Measurements from ENCODE around the gene CDHR3. TPM values are rescaled to one million over a fixed set of nuclear protein-coding genes. Genes with fewer than 3 reads are reported as not detected.

CDHR3 gene
- total RNA-seq, 1 donor from 2014 or later: 0.75 TPM

- peaks cover 1% of the 10 kb centered on the region for H3K36me3 Mint-ChIP-seq (ENCODE audit: low read depth)
- H3K4me1 Mint-ChIP-seq: peaks cover 95% of the 10 kb centered on the region
- TF ChIP-seq, protein P1, sequence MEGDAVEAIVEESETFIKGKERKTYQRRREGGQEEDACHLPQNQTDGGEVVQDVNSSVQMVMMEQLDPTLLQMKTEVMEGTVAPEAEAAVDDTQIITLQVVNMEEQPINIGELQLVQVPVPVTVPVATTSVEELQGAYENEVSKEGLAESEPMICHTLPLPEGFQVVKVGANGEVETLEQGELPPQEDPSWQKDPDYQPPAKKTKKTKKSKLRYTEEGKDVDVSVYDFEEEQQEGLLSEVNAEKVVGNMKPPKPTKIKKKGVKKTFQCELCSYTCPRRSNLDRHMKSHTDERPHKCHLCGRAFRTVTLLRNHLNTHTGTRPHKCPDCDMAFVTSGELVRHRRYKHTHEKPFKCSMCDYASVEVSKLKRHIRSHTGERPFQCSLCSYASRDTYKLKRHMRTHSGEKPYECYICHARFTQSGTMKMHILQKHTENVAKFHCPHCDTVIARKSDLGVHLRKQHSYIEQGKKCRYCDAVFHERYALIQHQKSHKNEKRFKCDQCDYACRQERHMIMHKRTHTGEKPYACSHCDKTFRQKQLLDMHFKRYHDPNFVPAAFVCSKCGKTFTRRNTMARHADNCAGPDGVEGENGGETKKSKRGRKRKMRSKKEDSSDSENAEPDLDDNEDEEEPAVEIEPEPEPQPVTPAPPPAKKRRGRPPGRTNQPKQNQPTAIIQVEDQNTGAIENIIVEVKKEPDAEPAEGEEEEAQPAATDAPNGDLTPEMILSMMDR (IDR thresholded peaks at IDR 0.05): no peak
- DNase-seq (no peak), ATAC-seq (ENCODE audit: low read depth) (no peak)
- intact Hi-C loops (cut with micrococcal nuclease): no loop called here
- POLR2A ChIA-PET: interaction anchor here (2.2 to 12.3 kb wide), 5 partner anchors 9 to 48 kb away, joined by 7 to 402 read pairs (median 199); partner anchors contain the start of gene SYPL1
- peak overlapping the region; percentile 98 for H3K27ac Mint-ChIP-seq
- no peaks in the 10 kb centered on the region for H3K9me3 Mint-ChIP-seq
- H3K27me3 Mint-ChIP-seq: no peaks in the 10 kb centered on the region
- H3K4me3 Mint-ChIP-seq: no peak overlapping the region
- CTCF ChIA-PET: interaction anchor here (1.2 to 14.1 kb wide), 3 partner anchors 9 to 25 kb away, joined by 3 to 152 read pairs (median 5); no protein-coding TSS in a partner anchor
Observed at GRCh38 chr7:106068986-106069385, 105.9 kb downstream of the CDHR3 start.

DNA sequence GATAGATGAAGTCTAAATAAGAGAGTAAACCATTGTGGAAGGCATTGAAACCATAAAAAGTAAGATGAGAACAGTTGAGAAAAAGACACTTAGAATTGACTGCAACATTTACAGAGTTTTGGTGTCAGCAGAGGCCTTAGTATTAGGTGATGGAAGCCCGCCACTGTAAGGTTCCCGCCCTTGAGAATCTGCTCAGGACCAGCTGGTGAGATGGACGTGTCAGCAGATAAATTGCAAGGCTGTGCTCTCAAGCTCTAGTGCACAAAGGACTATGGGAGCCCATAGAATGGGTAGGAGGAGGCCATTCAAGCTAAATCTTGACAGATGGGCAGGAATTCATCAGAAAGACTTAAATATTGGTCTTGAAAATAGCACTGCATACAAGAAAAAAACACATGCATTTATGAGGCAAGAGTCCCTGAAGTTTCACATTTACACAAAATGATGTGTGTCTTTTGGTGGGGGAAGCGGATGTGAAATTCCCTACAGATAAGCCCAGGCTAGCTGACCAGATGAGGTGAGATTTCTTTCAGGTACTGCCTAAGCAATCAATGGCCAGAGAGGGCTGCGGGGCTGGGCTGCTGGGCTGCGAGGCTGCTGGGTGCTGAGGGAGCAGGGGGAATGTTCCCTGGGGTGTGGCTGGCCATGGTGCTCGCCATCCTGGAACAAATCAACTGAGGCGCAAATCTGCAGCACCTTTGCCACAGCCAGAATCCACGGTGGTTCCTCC, 106.6 kb downstream of the CDHR3 start:
- ATAC-seq (ENCODE audit: low read depth) (no peak), DNase-seq (no peak)
- Mint-ChIP-seq H3K9me3 (no peaks in the 10 kb centered on the region), H3K4me3 (peak overlapping the region; percentile 2), H3K27me3 (no peaks in the 10 kb centered on the region), H3K4me1 (peaks cover 95% of the 10 kb centered on the region), H3K27ac (peak overlapping the region; percentile 98), H3K36me3 (ENCODE audit: low read depth) (no peaks in the 10 kb centered on the region)
- intact Hi-C loops (cut with micrococcal nuclease): loop anchor here (2.0 to 10.0 kb wide), 3 partner anchors 355 to 1565 kb away; no protein-coding TSS in a partner anchor
- TF ChIP-seq, protein P1 (IDR thresholded peaks at IDR 0.05): no peak
- POLR2A ChIA-PET: interaction anchor here (2.5 to 12.3 kb wide), 6 partner anchors 10 to 47 kb away, joined by 7 to 402 read pairs (median 106); partner anchors contain the start of gene SYPL1
- CTCF ChIA-PET: interaction anchor here (1.2 to 14.1 kb wide), 2 partner anchors 10 to 25 kb away, joined by 3 to 152 read pairs; no protein-coding TSS in a partner anchor

GRCh38 chr7:106070201-106070551, 107.1 kb downstream of the CDHR3 start:
- Mint-ChIP-seq H3K4me3 (no peak overlapping the region), H3K4me1 (peaks cover 95% of the 10 kb centered on the region), H3K9me3 (no peaks in the 10 kb centered on the region), H3K27me3 (no peaks in the 10 kb centered on the region), H3K36me3 (ENCODE audit: low read depth) (no peaks in the 10 kb centered on the region), H3K27ac (peak overlapping the region; percentile 98)
- ATAC-seq (ENCODE audit: low read depth) (no peak), DNase-seq (no peak)
- CTCF ChIA-PET: interaction anchor here (14.1 kb wide), 1 partner anchor 11 kb away, joined by 152 read pairs; no protein-coding TSS in a partner anchor
- intact Hi-C loops (cut with micrococcal nuclease): loop anchor here (2.0 to 10.0 kb wide), 3 partner anchors 355 to 1565 kb away; no protein-coding TSS in a partner anchor
- POLR2A ChIA-PET: interaction anchor here (0.5 to 12.3 kb wide), 6 partner anchors 11 to 540 kb away, joined by 5 to 402 read pairs (median 106); partner anchors contain the start of gene SYPL1
- TF ChIP-seq, protein P1 (IDR thresholded peaks at IDR 0.05): no peak

- H3K27me3 Mint-ChIP-seq: no peaks in the 10 kb centered on the region
- H3K4me1 Mint-ChIP-seq: peaks cover 98% of the 10 kb centered on the region
- TF ChIP-seq, protein P1 (IDR thresholded peaks at IDR 0.05): no peak
- no peaks in the 10 kb centered on the region for H3K36me3 Mint-ChIP-seq (ENCODE audit: low read depth)
- no peak for ATAC-seq (ENCODE audit: low read depth)
- peak overlapping the region; percentile 73 for H3K4me3 Mint-ChIP-seq
- peak overlapping the region; percentile 98 for H3K27ac Mint-ChIP-seq
- H3K9me3 Mint-ChIP-seq: no peaks in the 10 kb centered on the region
- DNase-seq: no peak
- CTCF ChIA-PET: interaction anchor here (1.1 to 14.1 kb wide), 4 partner anchors 11 to 84 kb away, joined by 5 to 152 read pairs (median 14); partner anchors contain the start of gene SYPL1
- intact Hi-C loops (cut with micrococcal nuclease): loop anchor here (1.0 to 10.0 kb wide), 7 partner anchors 9 to 1564 kb away; partner anchors contain the start of gene SYPL1
- POLR2A ChIA-PET: interaction anchor here (0.5 to 12.3 kb wide), 11 partner anchors 11 to 540 kb away, joined by 3 to 402 read pairs (median 11); partner anchors contain the start of gene SYPL1
Observed at GRCh38 chr7:106070567-106071254, 107.6 kb downstream of the CDHR3 start.
